ENCODE data around the gene IQGAP2.

Gene IQGAP2

GRCh38 chr5:76689321-76690036 is 286.4 kb downstream of the IQGAP2 start:
- DNase-seq (ENCODE audit: low read depth in 2 of 2): no peak

DNA sequence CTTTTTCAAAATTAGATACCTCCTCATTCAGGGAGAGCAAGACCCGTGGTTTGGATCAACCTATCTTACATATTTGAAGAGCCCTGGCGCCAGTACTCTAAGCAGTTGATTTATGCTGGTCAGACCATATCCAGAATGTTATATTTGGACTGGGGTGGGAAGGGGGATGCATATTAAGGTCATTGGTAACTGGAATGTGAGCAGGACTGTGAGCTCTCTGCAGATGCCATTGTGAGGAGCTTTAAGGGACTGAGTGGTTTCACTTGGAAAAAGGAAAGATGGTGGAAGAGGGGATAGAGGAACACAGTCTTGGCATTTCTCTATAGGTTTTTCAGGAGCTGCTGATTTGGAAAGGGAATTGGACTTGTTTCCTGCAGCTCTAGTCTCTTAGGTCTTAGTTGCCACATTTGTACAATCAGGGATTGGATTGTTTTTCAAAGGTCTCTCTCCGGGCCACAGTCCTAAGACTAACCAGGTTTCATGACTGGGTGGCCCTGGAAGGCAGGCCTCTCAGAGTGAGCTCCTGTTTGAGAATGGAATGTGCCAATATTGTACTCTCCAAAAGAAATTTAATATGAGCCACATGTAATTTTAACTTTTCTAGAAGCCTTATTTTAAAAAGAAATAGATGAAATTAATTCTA is 287.1 kb downstream of the IQGAP2 start:
- DNase-seq (ENCODE audit: low read depth in 2 of 2): no peak

DNA sequence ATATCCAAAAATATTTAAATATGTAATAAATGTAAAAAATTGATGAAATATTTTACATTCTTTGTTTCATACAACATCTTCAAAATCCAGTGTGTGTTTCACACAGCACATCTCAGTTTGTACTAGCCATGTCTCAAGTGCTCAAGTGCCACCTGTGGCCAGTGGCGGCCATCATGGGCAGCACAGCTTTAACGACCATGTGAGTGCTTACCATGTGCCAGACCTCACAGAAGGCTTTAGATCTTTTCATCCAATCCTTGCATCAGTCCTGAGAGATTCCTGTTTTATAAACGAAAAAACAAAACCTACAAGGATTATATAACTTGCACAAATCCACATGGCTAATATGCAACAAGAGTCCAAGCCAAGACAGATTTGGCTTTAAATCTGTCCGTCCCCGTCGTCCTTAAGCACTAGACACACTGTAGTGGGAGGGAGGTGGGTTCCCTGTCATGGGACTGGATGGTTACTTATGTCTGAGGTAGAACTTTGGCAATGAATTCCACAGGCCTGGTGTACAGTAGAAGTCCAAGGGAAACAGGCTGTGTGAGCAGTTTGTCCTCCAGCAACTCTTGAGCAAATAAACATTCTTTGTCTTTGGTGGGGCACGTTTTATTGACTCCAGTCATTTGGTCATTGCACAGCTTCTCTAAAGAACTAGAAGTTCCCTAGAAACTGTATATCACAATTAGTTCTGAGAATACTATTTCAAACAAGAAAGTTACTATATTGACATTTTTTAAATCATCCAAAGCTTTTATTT is 287.8 kb downstream of the IQGAP2 start:
- no peak for DNase-seq (ENCODE audit: low read depth in 2 of 2)

DNA sequence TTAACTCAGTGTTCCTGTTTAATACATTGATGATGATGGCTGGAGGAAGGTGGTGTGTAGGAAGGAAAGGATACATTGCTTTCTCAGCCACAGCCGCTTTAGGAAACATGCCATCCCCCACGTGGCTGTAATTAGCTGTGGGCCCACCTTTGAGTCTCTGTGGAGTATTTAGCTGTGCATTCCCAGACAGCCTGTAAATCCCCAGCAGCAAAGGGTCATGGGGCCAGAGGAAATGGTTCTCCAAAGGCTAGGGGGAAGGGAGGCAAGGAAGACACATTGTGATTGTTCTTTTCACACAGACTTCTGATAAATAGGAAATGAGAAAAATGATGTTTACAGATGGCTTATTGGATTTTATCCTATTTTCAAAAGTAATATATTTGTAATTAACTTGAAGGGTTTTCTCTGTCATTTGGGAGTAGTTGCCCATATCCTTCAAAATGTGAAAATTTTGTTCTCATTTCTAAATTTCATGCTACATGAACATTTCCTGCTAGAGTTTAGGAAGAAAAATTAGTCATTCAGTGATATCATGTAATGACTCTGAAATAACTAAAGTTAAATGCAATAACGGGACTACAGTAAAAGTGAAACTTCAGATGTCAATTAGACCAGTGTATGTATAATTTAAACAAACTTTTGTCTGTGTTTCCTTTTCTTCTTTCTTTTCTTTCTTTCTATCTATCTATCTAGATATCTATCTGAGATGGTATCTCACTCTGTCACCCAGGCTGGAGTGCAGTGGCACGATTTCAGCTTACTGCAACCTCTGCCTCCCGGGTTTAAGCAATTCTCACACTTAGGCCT is 288.6 kb downstream of the IQGAP2 start:
- DNase-seq (ENCODE audit: low read depth in 2 of 2): no peak

DNA sequence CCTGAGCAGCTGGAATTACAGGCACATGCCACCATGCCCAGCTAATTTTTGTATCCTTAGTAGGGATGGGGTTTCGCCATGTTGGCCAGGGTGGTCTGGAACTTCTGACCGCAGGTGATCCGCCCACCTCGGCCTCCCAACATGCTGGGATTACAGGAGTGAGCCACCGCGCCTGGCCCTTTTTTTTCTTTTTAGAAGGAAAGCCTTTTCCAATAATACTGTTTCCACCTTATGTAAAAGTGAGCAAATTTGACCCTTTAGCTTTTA is 289.1 kb downstream of the IQGAP2 start:
- no peak for DNase-seq (ENCODE audit: low read depth in 2 of 2)

DNA sequence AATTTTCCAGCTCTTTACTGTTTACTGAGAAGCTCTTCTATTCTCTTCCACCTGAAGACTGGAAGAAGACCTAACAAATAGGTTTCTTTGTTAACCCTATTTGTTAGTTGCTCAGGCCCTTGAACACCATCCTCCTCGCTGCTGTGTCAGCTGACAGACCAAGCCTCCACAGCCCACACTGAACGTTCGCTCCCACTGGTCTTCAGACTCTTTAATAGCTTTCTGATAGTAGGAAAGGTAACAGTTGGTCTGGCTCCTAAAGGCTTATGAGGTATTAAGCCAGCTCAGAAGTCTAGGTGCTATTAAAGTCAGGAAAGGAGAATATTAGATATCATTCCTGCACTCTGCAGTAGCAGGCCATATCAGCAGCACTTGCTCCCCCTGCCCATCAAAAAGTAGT is 289.6 kb downstream of the IQGAP2 start:
- no peak for DNase-seq (ENCODE audit: low read depth in 2 of 2)

- no peak for DNase-seq (ENCODE audit: low read depth in 2 of 2)
Measured at GRCh38 chr5:76693141-76693540, 290.1 kb downstream of the IQGAP2 start.

DNA sequence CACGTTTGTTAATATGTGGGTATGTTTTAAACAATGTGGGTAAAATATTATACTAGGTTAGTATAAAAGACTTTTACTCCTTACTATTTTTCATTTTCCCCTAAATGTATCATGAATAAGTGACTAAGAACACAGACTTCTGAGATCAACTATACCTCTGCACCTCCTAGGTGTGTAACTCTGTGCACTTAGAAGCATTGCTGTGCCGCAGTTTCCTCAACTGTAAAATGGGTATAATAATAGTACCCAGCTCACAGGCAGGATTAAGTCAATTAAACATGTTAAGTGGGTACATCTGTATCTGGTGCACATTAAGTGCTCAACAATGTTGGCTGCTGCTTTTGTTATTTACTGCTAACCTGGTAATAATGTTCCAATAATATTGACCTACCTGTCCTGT is 291.2 kb downstream of the IQGAP2 start:
- DNase-seq (ENCODE audit: low read depth in 2 of 2): no peak

DNA sequence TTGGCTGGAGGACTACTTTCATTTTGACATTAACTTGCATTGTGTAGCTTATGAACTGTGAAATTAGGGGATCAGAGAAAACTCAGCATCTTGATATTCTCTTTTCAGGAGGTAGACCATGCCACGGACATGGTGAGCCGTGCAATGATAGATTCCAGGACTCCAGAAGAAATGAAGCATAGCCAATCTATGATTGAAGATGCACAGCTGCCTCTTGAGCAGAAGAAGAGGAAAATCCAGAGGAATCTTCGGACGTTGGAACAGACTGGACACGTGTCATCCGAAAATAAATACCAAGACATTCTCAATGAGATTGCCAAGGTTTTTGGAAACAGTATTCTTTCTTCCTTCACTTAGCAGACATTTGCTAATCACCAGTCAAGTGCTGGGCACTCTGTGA is 292.3 kb downstream of the IQGAP2 start:
- DNase-seq (ENCODE audit: low read depth in 2 of 2): no peak

GRCh38 chr5:76696251-76696650 is 293.2 kb downstream of the IQGAP2 start:
- DNase-seq (ENCODE audit: low read depth in 2 of 2): no peak

DNA sequence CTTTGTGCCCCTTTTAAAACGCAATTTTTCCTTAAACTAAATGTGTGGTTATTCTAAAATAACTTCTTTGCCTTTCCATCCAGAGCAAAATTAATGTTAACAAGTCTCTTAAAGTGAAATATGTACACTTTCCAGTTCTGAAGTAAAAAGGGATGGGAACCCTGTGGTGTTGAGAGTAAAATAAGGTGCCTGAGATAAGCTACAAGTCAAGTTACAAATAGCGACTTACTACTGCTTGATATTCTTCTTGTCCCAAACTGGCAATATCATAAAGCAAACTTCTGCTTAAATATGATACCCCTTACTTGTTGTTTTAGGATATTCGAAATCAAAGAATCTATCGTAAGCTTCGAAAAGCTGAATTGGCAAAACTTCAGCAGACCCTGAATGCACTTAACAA is 294.6 kb downstream of the IQGAP2 start:
- no peak for DNase-seq (ENCODE audit: low read depth in 2 of 2)

DNA sequence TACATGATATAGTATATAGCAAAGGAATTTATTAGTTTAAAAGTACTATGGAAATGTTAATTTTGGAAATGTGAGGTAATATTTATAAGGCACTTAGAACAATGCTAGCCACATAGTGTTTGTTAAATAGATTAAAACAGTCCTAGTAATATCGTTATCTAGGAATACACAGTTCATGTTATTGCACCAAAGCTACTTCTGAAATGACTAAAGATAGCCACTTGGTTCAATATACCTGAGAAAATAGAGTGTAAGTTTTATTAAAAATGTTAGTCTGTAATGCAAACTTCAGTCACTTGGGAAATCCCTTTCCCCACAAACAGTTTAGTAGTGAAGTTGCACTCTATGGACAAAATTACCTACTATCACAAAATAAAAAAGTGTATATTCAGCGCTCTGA is 297.5 kb downstream of the IQGAP2 start:
- DNase-seq (ENCODE audit: low read depth in 2 of 2): no peak

DNA sequence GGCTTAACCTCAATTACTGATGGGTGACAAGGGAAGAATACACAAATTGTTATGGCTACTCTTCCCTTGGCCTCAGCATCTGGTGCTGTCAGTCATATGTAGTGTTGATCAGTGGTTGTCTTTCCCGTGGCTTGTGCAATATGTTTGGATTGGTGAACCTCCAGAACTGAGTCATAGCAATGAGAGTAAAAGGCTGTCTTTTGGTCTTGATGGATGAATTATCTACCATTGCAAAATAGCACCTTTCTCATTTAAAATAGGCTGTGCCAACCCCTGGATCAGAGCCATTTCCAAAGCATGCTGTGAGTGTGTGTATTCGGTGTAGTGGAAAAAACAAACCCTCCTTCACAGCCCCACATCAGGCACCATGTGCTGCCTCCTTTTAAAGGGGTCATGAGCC is 298.2 kb downstream of the IQGAP2 start:
- DNase-seq (ENCODE audit: low read depth in 2 of 2): no peak

- DNase-seq (ENCODE audit: low read depth in 2 of 2): no peak
Measured at GRCh38 chr5:76703707-76704106, 300.6 kb downstream of the IQGAP2 start.

- no peak for DNase-seq (ENCODE audit: low read depth in 2 of 2)
Measured at GRCh38 chr5:76704131-76704663, 301.1 kb downstream of the IQGAP2 start.

DNA sequence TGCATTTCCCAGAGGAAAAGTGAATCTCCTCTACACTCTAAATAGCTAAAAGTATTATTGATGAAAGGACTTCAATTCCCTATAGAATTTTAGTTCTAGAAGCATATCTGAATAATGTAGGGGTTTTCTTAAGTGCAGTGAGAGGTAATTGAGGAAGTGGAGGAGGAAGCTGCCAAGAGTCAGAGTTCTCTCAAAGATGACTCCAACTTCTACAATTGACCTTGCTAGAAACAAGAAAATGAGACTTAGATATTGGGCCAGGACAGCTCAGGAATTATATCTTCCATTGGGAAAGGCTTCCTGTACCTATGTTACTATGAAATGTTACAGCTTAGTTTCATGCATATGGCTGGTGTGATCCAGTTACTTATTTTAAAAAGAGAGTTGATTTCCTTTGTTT is 302.5 kb downstream of the IQGAP2 start:
- DNase-seq (ENCODE audit: low read depth in 2 of 2): no peak

GRCh38 chr5:76709762-76710161 is 306.7 kb downstream of the IQGAP2 start:
- DNase-seq (ENCODE audit: low read depth in 2 of 2): no peak

GRCh38 chr5:76710991-76711390 is 307.9 kb downstream of the IQGAP2 start:
- no peak for DNase-seq (ENCODE audit: low read depth in 2 of 2)

DNA sequence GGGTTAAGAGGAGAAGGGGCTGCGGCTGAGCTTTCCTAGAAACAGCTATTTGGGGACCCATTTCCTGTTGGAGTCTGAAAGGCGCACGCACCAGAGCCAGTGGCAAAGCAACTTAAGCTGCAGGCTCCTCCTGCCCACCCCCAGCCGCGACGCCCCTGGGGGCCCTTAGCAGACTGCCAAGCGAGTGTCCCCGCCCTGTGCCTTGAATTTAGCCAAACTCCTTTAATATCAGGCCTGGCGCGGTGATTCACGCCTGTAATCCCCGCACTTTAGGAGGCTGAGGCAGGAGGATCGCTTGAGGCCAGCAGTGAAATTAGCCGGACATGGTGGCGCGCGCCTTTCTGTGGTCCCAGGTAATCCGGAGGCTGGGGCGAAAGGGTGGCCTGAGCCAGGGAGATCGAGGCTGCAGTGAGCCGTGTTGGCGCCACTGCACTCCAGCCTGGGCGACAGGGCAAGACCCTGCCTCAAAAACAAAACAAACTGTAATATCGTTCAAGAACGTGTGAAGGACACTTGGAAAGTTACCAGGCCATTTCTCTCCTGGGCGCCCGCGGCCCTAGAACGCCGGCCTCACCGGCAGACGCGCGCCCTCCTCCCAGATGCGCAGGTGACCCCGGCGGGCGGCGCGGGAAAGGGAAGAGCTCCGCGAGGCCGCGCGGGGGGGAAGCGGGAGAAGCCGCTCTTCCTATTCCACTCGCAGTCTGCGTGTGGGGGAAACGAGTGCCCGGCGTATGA is 311.8 kb downstream of the IQGAP2 start:
- DNase-seq (ENCODE audit: low read depth in 2 of 2): no peak

DNA sequence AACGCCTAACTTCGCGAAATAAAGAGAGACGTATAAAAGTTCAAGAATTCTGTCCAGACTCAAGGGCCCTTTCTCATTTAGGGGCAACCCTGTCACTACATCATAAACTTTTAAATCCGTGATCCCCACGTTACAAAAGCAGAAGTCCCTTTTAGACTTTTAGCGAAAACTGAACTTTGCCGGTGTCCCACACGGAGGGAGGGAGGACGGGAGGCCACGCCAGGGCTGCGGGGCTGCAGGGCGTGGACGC is 312.3 kb downstream of the IQGAP2 start:
- DNase-seq (ENCODE audit: low read depth in 2 of 2): no peak

DNA sequence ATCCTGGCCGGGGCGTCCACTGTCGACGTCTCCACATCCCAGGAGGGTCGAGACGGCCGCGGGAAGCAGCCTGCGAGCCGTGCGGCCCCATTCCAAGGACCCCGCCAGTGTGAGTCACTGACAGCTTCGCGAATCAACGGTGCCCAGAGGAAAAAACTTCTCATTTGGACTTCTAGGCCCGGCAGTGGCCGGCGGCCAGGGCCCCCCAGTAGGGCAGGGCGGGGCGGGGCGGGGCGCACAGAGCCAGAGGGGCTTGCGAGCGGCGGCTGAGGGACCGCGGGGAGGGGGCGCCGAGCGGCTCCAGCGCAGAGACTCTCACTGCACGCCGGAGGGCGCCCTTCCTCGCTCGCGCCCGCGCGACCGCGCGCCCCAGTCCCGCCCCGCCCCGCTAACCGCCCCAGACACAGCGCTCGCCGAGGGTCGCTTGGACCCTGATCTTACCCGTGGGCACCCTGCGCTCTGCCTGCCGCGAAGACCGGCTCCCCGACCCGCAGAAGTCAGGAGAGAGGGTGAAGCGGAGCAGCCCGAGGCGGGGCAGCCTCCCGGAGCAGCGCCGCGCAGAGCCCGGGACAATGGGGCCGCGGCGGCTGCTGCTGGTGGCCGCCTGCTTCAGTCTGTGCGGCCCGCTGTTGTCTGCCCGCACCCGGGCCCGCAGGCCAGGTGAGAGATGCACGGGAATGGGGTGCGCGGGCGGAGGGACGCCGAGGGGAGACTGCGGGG is 312.8 kb downstream of the IQGAP2 start, which contains the start of gene F2R:
F2R (plus strand) TSS at position 391 of the 720 bp plus-strand sequence; CDS start at position 573, 182 bp downstream.
- no peak for DNase-seq (ENCODE audit: low read depth in 2 of 2)
